Endothelial cell of umbilical vein (primary cell): Measurements from ENCODE around the gene CAMTA1. TPM values are rescaled to one million over a fixed set of nuclear protein-coding genes. Genes with fewer than 3 reads are reported as not detected.

Experiments
- BruUV-seq: library from RNA; stranded (reverse); fragments of 400-500 nt; replicated peaks from 2 replicates; lab custom pipeline; 2021; lab: Mats Ljungman, UMichigan
- CTCF ChIA-PET: fragments of 300-600, 350-600 bp; sonication (Branson Sonifier 250); formaldehyde crosslinking; loops from one replicate; lab custom pipeline; 2021; ENCODE audit warnings: antibody characterized with exemption, inconsistent platforms; lab: Charles Lee
- POLR2A ChIA-PET: fragments of 300-600, 350-600 bp; sonication (Branson Sonifier 250); formaldehyde crosslinking; loops from one replicate; lab custom pipeline; 2021; ENCODE audit warnings: antibody characterized with exemption, inconsistent platforms; lab: Charles Lee
- DNase-seq: peaks from one replicate; pipeline ENCODE4 v3.0.0-alpha.2; 2011; ENCODE audit warnings: low read depth, low spot score
- FAIRE-seq: peaks from 2 replicates; lab custom pipeline; 2011; peaks lifted over from hg19 to GRCh38; lab: Jason Lieb, UNC
- H2AFZ ChIP-seq: 2 replicates; pipeline ENCODE4 v1.6.0; 2012; ENCODE audit warnings: low read depth, low read length, control low read depth, inconsistent platforms
- H3K27ac ChIP-seq: 2 replicates; pipeline ENCODE4 v1.5.1; 2011; ENCODE audit warnings: low read depth, mild to moderate bottlenecking, control low read depth, low read length, moderate library complexity; ENCODE audit not compliant: insufficient read depth
- H3K27me3 ChIP-seq, 2 experiments: 2 replicates each; pipeline versions ENCODE4 v1.6.0 to v1.6.1; 2011; ENCODE audit warnings: low read length in 2 of 2, mixed read lengths in 1 of 2; ENCODE audit not compliant: control insufficient read depth in 2 of 2, insufficient read depth in 2 of 2
- H3K36me3 ChIP-seq, 2 experiments: 2 replicates in 1 of 2; 3 replicates in 1 of 2; pipeline ENCODE4 v1.5.1; 2011; ENCODE audit warnings: low read length in 2 of 2, mild to moderate bottlenecking in 1 of 2, moderate library complexity in 1 of 2; ENCODE audit not compliant: control insufficient read depth in 2 of 2, insufficient read depth in 2 of 2; ENCODE audit errors: extremely low read depth in 1 of 2
- H3K4me1 ChIP-seq: 3 replicates; pipeline ENCODE4 v1.5.1; 2011; ENCODE audit warnings: mild to moderate bottlenecking, low read length; ENCODE audit not compliant: control insufficient read depth, insufficient read depth; ENCODE audit errors: extremely low read depth
- H3K4me2 ChIP-seq: 2 replicates; pipeline ENCODE4 v1.6.1; 2011; ENCODE audit warnings: low read length, control low read depth, mixed read lengths; ENCODE audit not compliant: insufficient read depth
- H3K4me3 ChIP-seq, 3 experiments: fragments of 200-600 bp in 1 of 3; sonication (generic), shearing (Covaris generic) in 1 of 3; replicated peaks in 1 of 3; 2 replicates each; pipeline ENCODE4 v1.5.1; 2011 to 2016; ENCODE audit warnings: control low read depth in 3 of 3, low read length in 3 of 3, mild to moderate bottlenecking in 2 of 3, inconsistent platforms in 1 of 3, low read depth in 1 of 3, moderate library complexity in 1 of 3; ENCODE audit not compliant: insufficient read depth in 1 of 3
- H3K79me2 ChIP-seq: 2 replicates; pipeline ENCODE4 v1.6.0; 2012; ENCODE audit warnings: low read length, inconsistent platforms; ENCODE audit not compliant: control insufficient read depth, insufficient read depth
- H3K9ac ChIP-seq: replicated peaks from 2 replicates; pipeline ENCODE3; 2011; ENCODE audit warnings: low read length, control low read depth; ENCODE audit not compliant: insufficient read depth; ENCODE audit errors: extremely low read depth
- H3K9me1 ChIP-seq: replicated peaks from 3 replicates; pipeline ENCODE4 v1.6.0; 2011; ENCODE audit warnings: mild to moderate bottlenecking, low read length; ENCODE audit not compliant: control insufficient read depth, insufficient read depth; ENCODE audit errors: extremely low read depth
- H3K9me3 ChIP-seq: replicated peaks from 2 replicates; pipeline ENCODE4 v1.5.1; 2012; ENCODE audit warnings: low read length, inconsistent platforms; ENCODE audit not compliant: control insufficient read depth, insufficient read depth
- H4K20me1 ChIP-seq: replicated peaks from 2 replicates; pipeline ENCODE3; 2011; ENCODE audit warnings: mild to moderate bottlenecking, low read length; ENCODE audit not compliant: control insufficient read depth, insufficient read depth; ENCODE audit errors: extremely low read depth
- EZH2 ChIP-seq: IDR thresholded peaks from 2 replicates; pipeline ENCODE4 v1.6.1; 2012; ENCODE audit warnings: borderline replicate concordance, low read depth, mild to moderate bottlenecking, moderate library complexity, low read length, inconsistent platforms; ENCODE audit not compliant: severe bottlenecking
- FOS ChIP-seq: IDR thresholded peaks from 2 replicates; pipeline ENCODE4 v1.6.1; 2011; ENCODE audit warnings: mild to moderate bottlenecking, low read length, moderate library complexity, borderline replicate concordance; ENCODE audit not compliant: insufficient read depth
- GATA2 ChIP-seq: IDR thresholded peaks from 2 replicates; pipeline ENCODE4 v1.7.0; 2011; ENCODE audit warnings: low read depth, mild to moderate bottlenecking, moderate library complexity, mixed read lengths, low read length; ENCODE audit not compliant: insufficient read length, insufficient read depth
- JUN ChIP-seq: IDR thresholded peaks from 2 replicates; pipeline ENCODE4 v1.6.1; 2011; ENCODE audit warnings: borderline replicate concordance, low read depth; ENCODE audit not compliant: insufficient read length, insufficient read depth
- MYC ChIP-seq: IDR thresholded peaks from one replicate; pipeline ENCODE4 v1.6.1; 2011; ENCODE audit warnings: mild to moderate bottlenecking, low read depth, low read length
- POLR2A ChIP-seq: IDR thresholded peaks from 2 replicates; pipeline ENCODE4 v1.6.1; 2012; ENCODE audit warnings: low read depth, mild to moderate bottlenecking, control low read depth, low read length
- POLR2AphosphoS5 ChIP-seq: IDR thresholded peaks from 2 replicates; pipeline ENCODE4 v1.6.1; 2012; ENCODE audit warnings: low read depth, mild to moderate bottlenecking, control low read depth, low read length, moderate library complexity; ENCODE audit not compliant: insufficient read depth
- dilution Hi-C: fragments of 300-500 bp; cut with MboI; formaldehyde crosslinking; loops from one replicate; pipeline ENCODE4 v1.15.0; 2019; ENCODE audit warnings: low sequenced_read_pairs; ENCODE audit not compliant: extremely low pct_ligation_motif_present
- intact Hi-C: fragments of 100-400 bp; cut with micrococcal nuclease; formaldehyde crosslinking; loops from one replicate; pipeline ENCODE4 v1.10.0; 2022
- polyA plus RNA-seq, 4 experiments: library from polyadenylated mRNA; depleted of rRNA in 3 of 4; stranded (reverse) in 3 of 4; unstranded in 1 of 4; fragments of >200 nt; gene quantifications; 2 replicates each; pipeline versions ENCODE4 v1.2.1 to v1.2.3, GENCODE V29; 2011 to 2012; ENCODE audit warnings: missing spikeins in 1 of 4
- total RNA-seq: library from RNA; stranded (reverse); gene quantifications from 2 replicates; pipeline ENCODE4 v1.2.3, GENCODE V29; 2021
- TF ChIP-seq, protein P1 (sequence below), 2 donors: IDR thresholded peaks; 1 replicate in 1 of 2; 2 replicates in 1 of 2; pipeline ENCODE4 v1.5.1; 2011; ENCODE audit warnings: low read length in 2 of 2, mild to moderate bottlenecking in 2 of 2, moderate library complexity in 2 of 2, control low read depth in 1 of 2, inconsistent platforms in 1 of 2, low read depth in 1 of 2; ENCODE audit not compliant: insufficient read depth in 1 of 2; ENCODE audit errors: extremely low read depth in 1 of 2
- TF ChIP-seq, protein P2 (sequence below): IDR thresholded peaks from 2 replicates; pipeline ENCODE4 v1.6.1; 2011; ENCODE audit not compliant: insufficient read depth, insufficient read length

CAMTA1 gene
- total and polyA plus RNA-seq, 2 donors (not counting 3 experiments of a cell fraction or from before 2014, with no cell fraction given): 50.8 to 92.7 TPM

DNA sequence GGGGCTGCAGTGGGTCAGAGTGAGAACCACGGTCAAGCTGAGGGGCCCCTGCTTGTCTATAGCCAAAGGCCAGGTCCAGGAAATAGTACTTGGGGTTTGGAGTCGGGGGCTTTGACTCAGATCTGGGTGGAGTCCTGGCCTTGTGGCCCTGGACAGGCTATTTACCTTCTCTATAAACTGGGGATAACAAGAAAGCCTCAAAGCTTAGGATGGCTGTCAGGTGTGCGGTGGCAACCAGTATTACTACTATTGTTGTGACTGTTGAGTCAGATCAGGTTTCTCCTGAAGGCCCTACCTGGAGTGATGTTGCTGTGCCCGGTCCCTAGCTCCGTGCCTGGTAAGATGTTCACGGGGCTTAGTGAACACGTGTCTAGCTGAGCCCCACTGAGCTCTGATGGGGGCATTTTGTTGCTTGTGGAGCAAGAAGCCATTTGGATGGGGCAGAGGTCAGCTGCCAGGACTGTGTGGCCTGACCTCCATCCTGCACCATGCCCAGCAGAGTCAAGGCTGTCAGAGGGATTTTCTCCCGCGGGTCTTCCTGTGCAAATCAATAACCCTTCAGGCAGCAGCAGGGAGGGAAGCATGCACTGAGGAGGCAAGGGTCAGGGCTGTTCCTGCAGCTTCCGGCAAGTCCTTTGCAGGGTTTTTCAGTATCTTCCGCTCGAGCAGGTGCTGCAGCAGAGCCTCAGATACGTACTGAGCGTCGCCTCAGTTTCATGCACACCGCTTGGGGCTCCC lies 170.3 kb downstream of the CAMTA1 start:
- Histone ChIP-seq H3K9ac (no peak overlapping the region), H3K4me3 (no peak overlapping the region), H3K9me1 (no peaks in the 10 kb centered on the region), H3K79me2 (no peaks in the 10 kb centered on the region), H2AFZ (no peak overlapping the region), H3K4me1 (no peaks in the 10 kb centered on the region), H3K36me3 (no peaks in the 10 kb centered on the region), H4K20me1 (no peaks in the 10 kb centered on the region), H3K4me2 (no peak overlapping the region), H3K27me3 (peaks cover 0 to 2% of the 10 kb centered on the region in 2 experiments), H3K27ac (no peak overlapping the region), H3K9me3 (no peaks in the 10 kb centered on the region)
- FAIRE-seq (no peak), DNase-seq (no peak)
- no TSS peak for BruUV-seq
- dilution Hi-C loops: no loop called here
- TF ChIP-seq POLR2AphosphoS5 (no peak), GATA2 (no peak), FOS (no peak), MYC (no peak), JUN (no peak), EZH2 (no peak), POLR2A (no peak)
- TF ChIP-seq, protein P1, sequence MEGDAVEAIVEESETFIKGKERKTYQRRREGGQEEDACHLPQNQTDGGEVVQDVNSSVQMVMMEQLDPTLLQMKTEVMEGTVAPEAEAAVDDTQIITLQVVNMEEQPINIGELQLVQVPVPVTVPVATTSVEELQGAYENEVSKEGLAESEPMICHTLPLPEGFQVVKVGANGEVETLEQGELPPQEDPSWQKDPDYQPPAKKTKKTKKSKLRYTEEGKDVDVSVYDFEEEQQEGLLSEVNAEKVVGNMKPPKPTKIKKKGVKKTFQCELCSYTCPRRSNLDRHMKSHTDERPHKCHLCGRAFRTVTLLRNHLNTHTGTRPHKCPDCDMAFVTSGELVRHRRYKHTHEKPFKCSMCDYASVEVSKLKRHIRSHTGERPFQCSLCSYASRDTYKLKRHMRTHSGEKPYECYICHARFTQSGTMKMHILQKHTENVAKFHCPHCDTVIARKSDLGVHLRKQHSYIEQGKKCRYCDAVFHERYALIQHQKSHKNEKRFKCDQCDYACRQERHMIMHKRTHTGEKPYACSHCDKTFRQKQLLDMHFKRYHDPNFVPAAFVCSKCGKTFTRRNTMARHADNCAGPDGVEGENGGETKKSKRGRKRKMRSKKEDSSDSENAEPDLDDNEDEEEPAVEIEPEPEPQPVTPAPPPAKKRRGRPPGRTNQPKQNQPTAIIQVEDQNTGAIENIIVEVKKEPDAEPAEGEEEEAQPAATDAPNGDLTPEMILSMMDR (IDR thresholded peaks at IDR 0.05; ENCODE audit: extremely low read depth in 1 of 2, insufficient read depth in 1 of 2, low read depth in 1 of 2, low read length in 2 of 2): no peak
- TF ChIP-seq, protein P2, sequence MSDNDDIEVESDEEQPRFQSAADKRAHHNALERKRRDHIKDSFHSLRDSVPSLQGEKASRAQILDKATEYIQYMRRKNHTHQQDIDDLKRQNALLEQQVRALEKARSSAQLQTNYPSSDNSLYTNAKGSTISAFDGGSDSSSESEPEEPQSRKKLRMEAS: no peak
- ChIA-PET POLR2A (no interaction called here), CTCF (no interaction called here)
- intact Hi-C loops: no loop called here
